GM12878 (cell line): ENCODE results near the gene PHC2. TPM values are rescaled to one million over a fixed set of nuclear protein-coding genes. Genes with fewer than 3 reads are reported as not detected.

Experiments
- ATAC-seq: fragments of 200-7000 bp; cut with Tn5 transposase; 3 replicates; pipeline ENCODE4 v1.9.1; 2020; ENCODE audit warnings: mild to moderate bottlenecking, moderate library complexity
- BruUV-seq: library from RNA; stranded (reverse); fragments of 400-500 nt; replicated peaks from 2 replicates; lab custom pipeline; 2021; lab: Mats Ljungman, UMichigan
- CTCF ChIA-PET: fragments of 300-600 bp; sonication (Branson Sonifier 250); formaldehyde crosslinking; extraction: SDS; loops from one replicate; lab custom pipeline; 2021; ENCODE audit warnings: inconsistent platforms; lab: Yijun Ruan, JAX
- POLR2A ChIA-PET: fragments of 350-600 bp; formaldehyde crosslinking; extraction: SDS; loops from one replicate; lab custom pipeline; 2021; ENCODE audit warnings: inconsistent platforms; lab: Charles Lee
- RAD21 ChIA-PET: fragments of 300-600 bp; sonication (Branson Sonifier 250); formaldehyde crosslinking; loops from one replicate; lab custom pipeline; 2023; ENCODE audit warnings: antibody characterized with exemption; ENCODE audit not compliant: unreplicated experiment; lab: Charles Lee
- SMC1A ChIA-PET: fragments of 300-600 bp; sonication (Branson Sonifier 250); formaldehyde crosslinking; loops from one replicate; lab custom pipeline; 2023; ENCODE audit not compliant: unreplicated experiment, uncharacterized antibody; lab: Charles Lee
- DNase-seq: peaks from one replicate; pipeline ENCODE4 v3.0.0-alpha.2; 2011; ENCODE audit warnings: low read depth, low spot score
- FAIRE-seq: peaks from 3 replicates; lab custom pipeline; 2011; peaks lifted over from hg19 to GRCh38; lab: Jason Lieb, UNC
- H2AFZ ChIP-seq: 2 replicates; pipeline ENCODE4 v1.6.0; 2011; ENCODE audit warnings: low read depth, low read length, control low read depth; ENCODE audit not compliant: control insufficient read depth
- H3K27ac ChIP-seq: 2 replicates; pipeline ENCODE4 v1.5.1; 2011; ENCODE audit warnings: control low read depth; ENCODE audit not compliant: control insufficient read depth, insufficient read depth
- H3K27me3 ChIP-seq, 2 experiments: replicated peaks in 1 of 2; 2 replicates each; pipeline versions ENCODE4 v1.6.0 to v1.6.1; 2011; ENCODE audit warnings: low read length in 1 of 2; ENCODE audit not compliant: control insufficient read depth in 2 of 2, insufficient read depth in 2 of 2
- H3K36me3 ChIP-seq, 2 experiments: 2 replicates each; pipeline ENCODE4 v1.5.1; 2011; ENCODE audit warnings: low read length in 1 of 2; ENCODE audit not compliant: control insufficient read depth in 2 of 2, insufficient read depth in 2 of 2
- H3K4me1 ChIP-seq: 2 replicates; pipeline ENCODE4 v1.6.1; 2011; ENCODE audit warnings: mild to moderate bottlenecking, low read length, moderate library complexity, mixed read lengths; ENCODE audit not compliant: control insufficient read depth, insufficient read depth
- H3K4me2 ChIP-seq: 2 replicates; pipeline ENCODE4 v1.6.0; 2011; ENCODE audit warnings: control low read depth; ENCODE audit not compliant: control insufficient read depth, insufficient read depth
- H3K4me3 ChIP-seq: fragments of 200-600 bp; sonication (generic); 2 replicates; pipeline ENCODE4 v1.5.1; 2016
- H3K79me2 ChIP-seq: 2 replicates; pipeline ENCODE4 v1.6.0; 2011; ENCODE audit warnings: low read length; ENCODE audit not compliant: control insufficient read depth, insufficient read depth
- H3K9ac ChIP-seq: 2 replicates; pipeline ENCODE4 v1.8.0; 2011; ENCODE audit warnings: low read length, control low read depth, mixed read lengths; ENCODE audit not compliant: control insufficient read depth, insufficient read depth
- H3K9me3 ChIP-seq: replicated peaks from 3 replicates; pipeline ENCODE4 v1.5.1; 2011; ENCODE audit warnings: mild to moderate bottlenecking, low read length; ENCODE audit not compliant: control insufficient read depth, insufficient read depth
- H4K20me1 ChIP-seq: 2 replicates; pipeline ENCODE4 v1.6.0; 2011; ENCODE audit not compliant: control insufficient read depth, insufficient read depth
- CBX5 ChIP-seq: sonication (generic); IDR thresholded peaks from 2 replicates; pipeline ENCODE4 v1.6.1; 2016; ENCODE audit warnings: low read depth, moderate library complexity, mild to moderate bottlenecking, inconsistent platforms
- CREB1 ChIP-seq: IDR thresholded peaks from 2 replicates; pipeline ENCODE4 v1.6.1; 2012; ENCODE audit warnings: low read depth, mild to moderate bottlenecking, inconsistent platforms
- ESRRA ChIP-seq: IDR thresholded peaks from 2 replicates; pipeline ENCODE4 v1.6.1; 2012; ENCODE audit warnings: mild to moderate bottlenecking, low read length, improper control_type of control experiment
- FOXK2 ChIP-seq: fragments of 450-650 bp; IDR thresholded peaks from 2 replicates; pipeline ENCODE4 v1.6.1; 2017; ENCODE audit warnings: mild to moderate bottlenecking, moderate library complexity
- IRF3 ChIP-seq: fragments of 450-650 bp; IDR thresholded peaks from 2 replicates; pipeline ENCODE4 v1.6.1; 2014; ENCODE audit warnings: mild to moderate bottlenecking
- MEF2B ChIP-seq: fragments of 450-650 bp; IDR thresholded peaks from 2 replicates; pipeline ENCODE4 v1.6.1; 2018; ENCODE audit warnings: mild to moderate bottlenecking, moderate library complexity; ENCODE audit not compliant: partially characterized antibody, poor library complexity, severe bottlenecking
- NR2C1 ChIP-seq: fragments of 450-650 bp; IDR thresholded peaks from 2 replicates; pipeline ENCODE4 v1.6.1; 2017; ENCODE audit warnings: antibody characterized with exemption, mild to moderate bottlenecking, moderate library complexity
- USF2 ChIP-seq: IDR thresholded peaks from 2 replicates; pipeline ENCODE4 v1.6.1; 2011; ENCODE audit warnings: low read depth, low read length, improper control_type of control experiment, borderline replicate concordance
- ZBTB33 ChIP-seq: fragments of 450-650 bp; IDR thresholded peaks from 2 replicates; pipeline ENCODE4 v1.6.1; 2017; ENCODE audit warnings: mild to moderate bottlenecking
- WGBS: methylation state at CpG from one replicate; pipeline ENCODE4 v1.1.6; 2016; ENCODE audit warnings: low lambda C conversion rate; ENCODE audit not compliant: insufficient replicate concordance, insufficient coverage; ENCODE audit errors: missing lambda C conversion rate; 5-methylcytosine and 5-hydroxymethylcytosine counted together
- in situ Hi-C: fragments of 300-500 bp; cut with MboI; formaldehyde crosslinking; loops from 9 replicates; pipeline ENCODE4 v1.14.3; 2018; ENCODE audit warnings: mixed read lengths
- intact Hi-C: fragments of 100-400 bp; cut with micrococcal nuclease; formaldehyde crosslinking; loops from one replicate; pipeline ENCODE4 v1.14.2; 2022; ENCODE audit not compliant: unreplicated experiment
- polyA plus RNA-seq, 11 experiments: library from polyadenylated mRNA; depleted of rRNA in 4 of 11; unstranded in 6 of 11; stranded (reverse) in 5 of 11; fragments of >200 nt; fragmentation: Nextera tagmentation in 4 of 11; fragmentation: Illumina TruSeq in 1 of 11; extraction: Ambion mirVana in 4 of 11; extraction: Trizol in 1 of 11; gene quantifications; 1 replicate in 1 of 11; 2 replicates in 10 of 11; pipeline versions ENCODE4 v1.2.1 to v1.2.3, GENCODE V29; 2011 to 2016; ENCODE audit warnings: inconsistent platforms in 2 of 11, missing spikeins in 2 of 11, low read depth in 1 of 11
- total RNA-seq, 4 experiments: library from RNA; depleted of rRNA in 3 of 4; stranded (reverse); fragments of >200 nt in 3 of 4; fragmentation: Illumina TruSeq in 1 of 4; extraction: Trizol in 1 of 4; gene quantifications; 2 replicates each; pipeline versions ENCODE4 v1.2.1 to v1.2.3, GENCODE V29; 2013 to 2021

PHC2 gene
- total and polyA plus RNA-seq, 10 of the 15 experiments (the other 5 are each of a cell fraction or from before 2014, with no cell fraction given): 2.0 to 35.9 (median 16.4) TPM

- CTCF ChIA-PET: interaction anchor here (0.6 to 2.0 kb wide), 3 partner anchors 18 to 143 kb away, joined by 3 to 7 read pairs (median 3); no protein-coding TSS in a partner anchor
- intact Hi-C loops (no loop called here), in situ Hi-C loops (no loop called here)
- H3K27me3 ChIP-seq: peaks cover 5% of the 10 kb centered on the region in 2 experiments; a peak in 3 of 4 replicates
- no peak for ATAC-seq
- TF ChIP-seq IRF3 (no peak), ZBTB33 (no peak), ESRRA (no peak), MEF2B (no peak), FOXK2 (no peak), CREB1 (no peak), CBX5 (no peak), USF2 (no peak), NR2C1 (no peak)
- TF ChIP-seq, all 136 proteins: peak for 0
- ChIA-PET SMC1A (interaction anchor here (1.1 kb wide), 1 partner anchor 17 kb away, joined by 3 read pairs; no protein-coding TSS in a partner anchor), RAD21 (no interaction called here), POLR2A (no interaction called here)
- Histone ChIP-seq H3K4me1 (no peaks in the 10 kb centered on the region), H3K4me3 (no peak overlapping the region), H4K20me1 (no peaks in the 10 kb centered on the region; the same call in 1 of the 2 replicates), H3K9me3 (no peaks in the 10 kb centered on the region), H3K9ac (no peak overlapping the region), H3K27ac (no peak overlapping the region), H2AFZ (no peak overlapping the region), H3K4me2 (no peak overlapping the region), H3K36me3 (no peaks in the 10 kb centered on the region), H3K79me2 (no peaks in the 10 kb centered on the region)
- DNase-seq (no peak), FAIRE-seq (no peak)
- no TSS peak for BruUV-seq
- WGBS: 15% methylated on average over 6 of the region's 6 CpGs
These were observed 7.7 kb upstream of the PHC2 start for GRCh38 chr1:33438364-33439160.
